OCI-LY7 (cell line): ENCODE measurements around the gene RAPGEF4.

ENCODE experiments used
- CTCF ChIP-seq: fragments of 200-600 bp; sonication (generic); conservative IDR thresholded peaks from 2 replicates; pipeline ENCODE4 v1.5.1; 2014; ENCODE audit warnings: mild to moderate bottlenecking, antibody characterized with exemption, low read length, moderate library complexity, mixed read lengths
- EZH2phosphoT487 ChIP-seq: fragments of 200-600 bp; sonication (generic); IDR thresholded peaks from 2 replicates; pipeline ENCODE4 v1.6.1; 2018; ENCODE audit warnings: low read depth, borderline replicate concordance, mild to moderate bottlenecking, mixed run types, antibody characterized with exemption, low read length, moderate library complexity, mixed read lengths

- no peak for TF ChIP-seq CTCF
- TF ChIP-seq EZH2phosphoT487, result no peak
These were observed 187.2 kb downstream of the RAPGEF4 start for GRCh38 chr2:172922815-172923214.
